H4 (cell line): Measurements from ENCODE around the gene TPSAB1. TPM values are rescaled to one million over a fixed set of nuclear protein-coding genes. Genes with fewer than 3 reads are reported as not detected.

ENCODE experiments used
- DNase-seq: peaks from one replicate; pipeline ENCODE4 v3.0.0-alpha.2; 2015; ENCODE audit warnings: low spot score
- total RNA-seq: library from RNA; depleted of rRNA; stranded (reverse); fragments of >200 nt; shearing (Covaris generic); gene quantifications from 2 replicates; pipeline ENCODE4 v1.2.3, GENCODE V29; 2014

The TPSAB1 gene
- total RNA-seq, 1 experiment from 2014 or later, result not detected

DNA sequence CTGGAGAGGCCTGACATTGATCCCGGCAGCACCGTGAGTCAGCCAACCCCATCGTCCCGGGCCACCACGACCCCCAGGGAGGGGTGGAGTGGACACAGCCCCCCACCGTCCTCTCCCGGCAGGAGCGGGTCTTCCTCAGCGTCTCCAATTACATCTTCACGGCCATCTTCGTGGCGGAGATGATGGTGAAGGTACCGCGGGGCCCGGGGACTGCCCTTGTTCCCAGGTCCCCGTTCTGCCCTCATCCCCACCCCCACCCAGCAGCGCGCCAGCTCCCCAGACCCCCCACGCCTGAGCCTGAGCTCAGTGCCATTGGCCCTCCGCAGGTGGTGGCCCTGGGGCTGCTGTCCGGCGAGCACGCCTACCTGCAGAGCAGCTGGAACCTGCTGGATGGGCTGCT, 30.0 kb upstream of the TPSAB1 start:
- no peak for DNase-seq

DNA sequence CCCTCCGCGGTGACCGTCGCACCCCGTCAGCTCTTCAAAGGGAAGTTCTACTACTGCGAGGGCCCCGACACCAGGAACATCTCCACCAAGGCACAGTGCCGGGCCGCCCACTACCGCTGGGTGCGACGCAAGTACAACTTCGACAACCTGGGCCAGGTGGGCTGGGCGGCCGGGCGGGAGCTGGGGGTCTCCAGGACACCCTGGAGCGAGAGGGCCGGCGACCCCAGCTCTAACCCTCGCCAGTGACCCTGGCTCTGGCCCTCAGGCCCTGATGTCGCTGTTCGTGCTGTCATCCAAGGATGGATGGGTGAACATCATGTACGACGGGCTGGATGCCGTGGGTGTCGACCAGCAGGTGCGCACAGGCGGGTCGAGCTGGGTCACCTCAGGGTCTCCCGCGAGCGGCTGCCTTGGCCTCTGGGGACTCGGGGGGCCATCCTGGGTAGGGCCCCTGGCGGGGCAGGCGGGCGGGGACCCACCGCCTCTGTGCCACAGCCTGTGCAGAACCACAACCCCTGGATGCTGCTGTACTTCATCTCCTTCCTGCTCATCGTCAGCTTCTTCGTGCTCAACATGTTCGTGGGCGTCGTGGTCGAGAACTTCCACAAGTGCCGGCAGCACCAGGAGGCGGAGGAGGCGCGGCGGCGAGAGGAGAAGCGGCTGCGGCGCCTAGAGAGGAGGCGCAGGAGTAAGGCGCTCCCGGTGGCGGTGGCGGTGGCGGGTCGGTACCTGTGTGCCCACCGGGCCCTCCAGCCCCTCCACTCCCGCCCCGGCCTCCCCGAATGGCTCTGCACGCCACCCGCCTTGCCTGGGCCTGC, 28.8 kb upstream of the TPSAB1 start:
- DNase-seq, result no peak

DNA sequence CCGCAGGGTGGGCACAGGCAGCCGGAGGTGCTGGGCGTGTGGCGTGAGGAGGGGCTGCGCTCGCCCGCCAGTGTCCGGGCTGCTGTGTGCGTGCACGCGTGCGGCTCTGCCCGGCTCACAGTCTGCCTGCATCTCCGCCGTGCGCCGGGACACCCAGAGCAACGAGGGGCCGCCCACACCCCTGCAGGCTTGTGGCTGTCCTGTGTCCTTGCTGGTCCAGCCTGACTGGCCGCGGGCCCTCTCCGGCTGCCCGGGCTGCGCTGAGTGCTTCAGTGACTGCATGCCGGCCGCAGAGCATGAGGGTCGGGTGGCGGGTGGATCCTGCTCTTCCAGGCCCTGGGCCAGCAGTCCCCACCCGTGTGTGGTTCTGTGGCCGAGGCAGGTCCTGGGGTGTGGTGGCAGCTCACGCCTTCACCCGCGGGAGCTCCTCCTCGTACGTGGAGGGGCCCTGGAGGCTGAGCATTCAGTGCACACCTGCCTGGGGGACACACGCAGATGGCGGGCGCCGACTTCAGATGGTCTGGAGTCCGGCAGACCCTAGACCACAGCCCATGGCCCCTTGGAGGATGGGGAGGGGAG, 27.8 kb upstream of the TPSAB1 start:
- DNase-seq, result no peak

DNA sequence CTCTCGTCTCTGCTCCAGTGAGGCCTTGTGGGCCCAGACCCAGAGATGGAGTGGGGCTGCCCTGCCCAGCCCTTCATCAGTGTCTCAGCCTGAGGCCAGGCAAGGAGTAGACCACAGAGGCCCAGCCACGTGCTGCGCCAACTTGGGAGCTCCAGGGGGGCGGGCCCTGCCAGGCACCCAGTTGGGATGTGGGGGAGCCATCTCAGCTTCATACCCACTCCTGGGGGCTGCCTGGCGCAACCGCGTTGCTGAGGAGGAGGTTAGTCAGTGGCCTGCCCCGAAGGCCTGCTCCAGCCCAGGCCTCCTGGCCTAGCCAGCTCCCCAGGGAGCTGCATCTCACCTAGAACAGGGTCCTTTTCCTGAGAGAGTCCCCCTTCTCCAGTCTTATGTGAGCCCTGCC, 27.3 kb upstream of the TPSAB1 start:
- no peak for DNase-seq

DNA sequence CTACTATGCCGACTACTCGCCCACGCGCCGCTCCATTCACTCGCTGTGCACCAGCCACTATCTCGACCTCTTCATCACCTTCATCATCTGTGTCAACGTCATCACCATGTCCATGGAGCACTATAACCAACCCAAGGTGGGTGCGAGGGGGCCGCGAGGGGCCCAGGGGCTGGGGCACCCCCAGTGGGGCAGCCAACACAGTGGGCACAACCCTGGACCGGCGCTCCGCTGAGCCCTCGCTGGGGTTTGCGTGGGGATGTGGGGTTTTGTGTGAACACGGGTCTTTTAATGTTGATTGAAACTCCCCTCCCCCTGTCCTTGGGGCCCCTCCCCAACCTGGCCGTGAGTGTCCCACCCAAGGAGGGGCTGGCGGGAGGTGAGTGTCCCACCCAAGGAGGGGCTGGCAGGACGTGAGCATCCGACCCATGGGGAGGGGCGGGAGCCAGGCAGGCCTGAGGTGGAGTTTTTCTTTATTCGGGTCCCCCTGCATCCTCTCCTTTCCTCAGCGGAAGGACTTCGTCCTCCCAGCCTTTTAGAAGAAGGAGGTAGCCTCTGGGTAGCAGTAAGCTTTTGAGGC, 26.6 kb upstream of the TPSAB1 start:
- DNase-seq, result no peak

DNA sequence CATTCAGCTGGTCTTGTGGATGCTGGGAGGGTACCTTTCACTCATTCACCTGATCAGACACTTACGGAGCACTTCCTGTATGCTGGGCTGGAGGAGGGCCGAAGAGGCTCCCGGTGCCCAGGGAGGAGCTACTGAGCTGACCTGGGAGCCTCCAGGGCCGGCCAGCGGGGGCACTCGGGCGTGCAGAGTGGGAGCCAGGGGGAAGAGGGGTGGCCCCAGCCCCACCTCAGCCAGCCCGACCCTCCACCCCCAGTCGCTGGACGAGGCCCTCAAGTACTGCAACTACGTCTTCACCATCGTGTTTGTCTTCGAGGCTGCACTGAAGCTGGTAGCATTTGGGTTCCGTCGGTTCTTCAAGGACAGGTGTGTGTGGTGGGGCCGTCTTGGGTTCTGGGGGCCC, 25.8 kb upstream of the TPSAB1 start:
- DNase-seq, result no peak

DNA sequence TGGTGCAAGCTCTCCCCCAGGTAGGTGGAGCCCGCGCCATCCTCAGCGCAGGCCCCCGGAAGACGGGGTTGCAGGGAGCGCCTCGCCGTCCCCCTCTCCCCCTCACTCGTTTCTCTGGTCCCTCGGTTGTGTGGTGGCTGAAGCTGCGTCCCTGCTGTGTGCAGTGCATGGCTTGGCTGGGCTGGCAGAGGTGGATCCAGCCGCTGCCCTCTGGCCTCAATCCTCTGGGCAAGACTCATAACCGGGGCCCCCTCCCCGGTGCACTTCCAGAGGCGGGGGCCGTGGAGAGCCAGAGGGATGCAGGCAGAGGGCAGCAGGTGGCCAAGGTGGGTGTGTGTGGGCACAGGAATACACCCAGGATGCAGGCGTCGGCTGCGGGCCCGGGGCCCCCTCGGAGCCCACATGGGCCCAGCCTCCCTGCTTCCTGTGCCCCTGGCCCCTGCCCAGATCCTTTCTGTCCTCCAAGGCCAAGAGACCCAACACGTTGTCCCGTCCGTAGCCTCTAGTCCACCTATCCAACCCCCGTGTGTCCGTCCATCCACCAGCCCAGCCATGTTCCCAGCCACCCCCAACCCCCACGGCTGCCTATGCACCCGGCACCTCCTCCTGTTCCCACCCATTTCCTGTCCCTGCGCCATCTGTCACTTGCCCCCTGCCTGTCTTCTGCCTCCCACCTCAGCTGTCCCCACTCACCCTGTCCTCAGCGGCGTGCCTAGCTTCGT, 24.8 kb upstream of the TPSAB1 start:
- no peak for DNase-seq

DNA sequence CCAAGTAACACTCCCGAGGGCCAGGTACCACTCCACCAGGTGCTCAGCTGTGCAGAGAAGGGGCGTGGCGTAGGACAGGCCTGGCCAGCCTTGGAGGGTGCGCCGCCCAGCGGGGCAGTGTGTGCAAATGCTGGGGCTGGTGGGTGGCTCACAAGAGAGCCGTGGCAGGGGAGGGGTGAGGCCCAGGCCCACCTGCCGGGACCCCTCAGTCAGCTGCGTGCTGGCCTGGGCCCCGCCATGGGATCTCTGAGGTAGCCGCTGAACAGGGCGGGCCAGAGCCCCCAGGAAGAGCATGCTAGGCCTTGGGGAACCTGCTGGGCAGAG, 24.2 kb upstream of the TPSAB1 start:
- DNase-seq, result no peak

DNA sequence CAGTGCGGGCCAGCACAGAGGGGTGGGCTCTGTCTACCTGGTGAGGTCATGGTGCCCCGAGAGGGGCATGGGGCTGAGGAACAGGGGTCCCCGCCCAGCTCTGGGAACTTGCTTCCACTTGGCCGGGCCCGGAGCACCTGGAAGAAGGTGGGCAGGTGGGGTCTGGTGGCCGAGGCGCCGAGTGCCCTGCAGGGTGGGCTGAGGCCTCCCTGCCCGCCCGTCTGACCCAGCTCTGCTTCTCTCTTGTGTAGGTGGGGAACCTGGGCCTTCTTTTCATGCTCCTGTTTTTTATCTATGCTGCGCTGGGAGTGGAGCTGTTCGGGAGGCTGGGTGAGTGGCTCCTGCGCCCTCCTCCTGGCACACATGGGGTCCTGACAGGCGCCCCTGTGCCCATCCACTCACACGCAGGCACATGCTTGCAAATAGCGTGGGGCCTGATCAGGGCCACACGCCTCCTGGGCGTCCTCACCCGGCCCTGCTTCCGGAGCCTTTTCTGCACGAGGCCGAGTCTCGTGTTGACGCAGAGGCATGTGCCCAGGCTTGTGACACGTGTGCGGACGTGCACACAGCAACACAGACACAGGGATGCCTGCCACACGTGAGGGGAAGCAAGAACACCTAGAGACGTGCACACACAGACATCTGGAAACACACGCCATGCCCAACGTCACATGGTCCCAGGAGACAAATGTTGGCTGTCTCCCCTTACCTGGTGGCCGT, 23.7 kb upstream of the TPSAB1 start:
- DNase-seq, result no peak

DNA sequence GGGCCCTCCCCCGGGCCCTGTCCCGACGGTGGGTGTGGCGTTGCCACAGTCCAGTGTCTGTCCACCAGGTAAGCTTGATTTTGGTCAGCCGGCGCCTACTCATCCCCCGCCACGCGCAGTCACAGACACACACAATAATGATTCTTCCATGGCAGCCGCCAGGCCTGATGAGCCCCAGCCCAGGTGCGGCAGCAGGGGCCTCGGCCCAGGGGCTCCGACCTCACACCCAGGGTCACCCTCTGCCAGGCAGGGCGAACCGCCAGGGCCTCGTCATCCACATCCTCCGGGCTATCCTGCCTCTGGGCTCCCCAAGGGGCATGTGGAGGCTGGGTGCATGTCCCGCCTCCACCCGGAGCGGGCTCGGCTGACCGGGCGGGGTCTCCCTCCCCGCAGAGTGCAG, 23.0 kb upstream of the TPSAB1 start:
- no peak for DNase-seq

DNA sequence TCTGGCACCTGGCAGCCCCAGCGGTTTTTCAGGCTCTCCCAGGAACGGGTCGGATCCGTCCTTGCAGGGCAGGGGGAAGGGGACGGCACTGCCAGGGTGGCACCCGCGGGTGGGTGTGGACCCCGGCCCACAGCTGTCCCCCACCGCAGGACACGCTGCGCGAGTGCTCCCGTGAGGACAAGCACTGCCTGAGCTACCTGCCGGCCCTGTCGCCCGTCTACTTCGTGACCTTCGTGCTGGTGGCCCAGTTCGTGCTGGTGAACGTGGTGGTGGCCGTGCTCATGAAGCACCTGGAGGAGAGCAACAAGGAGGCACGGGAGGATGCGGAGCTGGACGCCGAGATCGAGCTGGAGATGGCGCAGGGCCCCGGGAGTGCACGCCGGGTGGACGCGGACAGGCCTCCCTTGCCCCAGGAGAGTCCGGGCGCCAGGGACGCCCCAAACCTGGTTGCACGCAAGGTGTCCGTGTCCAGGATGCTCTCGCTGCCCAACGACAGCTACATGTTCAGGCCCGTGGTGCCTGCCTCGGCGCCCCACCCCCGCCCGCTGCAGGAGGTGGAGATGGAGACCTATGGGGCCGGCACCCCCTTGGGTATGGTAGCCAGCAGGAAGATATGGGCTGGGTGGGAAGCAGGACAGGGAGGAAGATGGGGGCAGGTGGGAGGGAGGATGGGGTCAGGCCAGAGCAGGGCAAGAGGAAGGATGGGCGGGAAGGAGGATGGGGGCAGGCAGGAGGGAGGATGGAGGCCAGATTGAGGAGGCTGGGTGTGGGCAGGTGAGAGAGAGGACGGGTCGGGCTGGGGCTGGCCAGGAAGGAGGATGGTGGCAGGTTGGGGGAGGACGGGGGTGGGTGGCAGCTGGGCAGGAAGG, 22.2 kb upstream of the TPSAB1 start:
- no peak for DNase-seq

DNA sequence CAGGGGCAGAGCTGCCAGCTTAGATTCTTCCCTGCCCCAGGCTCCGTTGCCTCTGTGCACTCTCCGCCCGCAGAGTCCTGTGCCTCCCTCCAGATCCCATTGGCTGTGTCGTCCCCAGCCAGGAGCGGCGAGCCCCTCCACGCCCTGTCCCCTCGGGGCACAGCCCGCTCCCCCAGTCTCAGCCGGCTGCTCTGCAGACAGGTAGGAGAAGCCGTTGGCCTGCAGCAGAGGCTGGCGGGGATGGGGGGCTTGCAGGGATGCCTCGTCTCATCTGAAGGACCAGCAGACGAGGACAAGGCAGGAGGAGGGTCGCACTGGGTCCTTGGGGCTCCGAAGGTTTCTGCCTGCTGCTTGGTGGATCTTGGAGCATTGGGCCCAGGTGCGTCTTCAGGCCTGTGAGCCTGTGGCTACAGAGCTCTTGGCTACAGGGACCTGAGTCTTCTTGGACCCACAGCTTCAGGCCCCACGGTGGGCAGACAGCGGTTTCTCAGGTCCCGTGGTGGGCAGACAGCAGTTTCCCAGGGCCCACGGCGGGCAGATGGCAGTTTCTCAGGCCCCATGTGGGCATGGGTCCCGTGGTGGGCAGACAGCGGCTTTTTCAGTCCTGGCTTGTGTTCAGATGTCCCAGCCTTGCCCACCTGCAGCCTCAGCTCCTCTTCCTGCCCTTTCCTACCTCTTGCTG, 21.4 kb upstream of the TPSAB1 start:
- DNase-seq, result no peak

DNA sequence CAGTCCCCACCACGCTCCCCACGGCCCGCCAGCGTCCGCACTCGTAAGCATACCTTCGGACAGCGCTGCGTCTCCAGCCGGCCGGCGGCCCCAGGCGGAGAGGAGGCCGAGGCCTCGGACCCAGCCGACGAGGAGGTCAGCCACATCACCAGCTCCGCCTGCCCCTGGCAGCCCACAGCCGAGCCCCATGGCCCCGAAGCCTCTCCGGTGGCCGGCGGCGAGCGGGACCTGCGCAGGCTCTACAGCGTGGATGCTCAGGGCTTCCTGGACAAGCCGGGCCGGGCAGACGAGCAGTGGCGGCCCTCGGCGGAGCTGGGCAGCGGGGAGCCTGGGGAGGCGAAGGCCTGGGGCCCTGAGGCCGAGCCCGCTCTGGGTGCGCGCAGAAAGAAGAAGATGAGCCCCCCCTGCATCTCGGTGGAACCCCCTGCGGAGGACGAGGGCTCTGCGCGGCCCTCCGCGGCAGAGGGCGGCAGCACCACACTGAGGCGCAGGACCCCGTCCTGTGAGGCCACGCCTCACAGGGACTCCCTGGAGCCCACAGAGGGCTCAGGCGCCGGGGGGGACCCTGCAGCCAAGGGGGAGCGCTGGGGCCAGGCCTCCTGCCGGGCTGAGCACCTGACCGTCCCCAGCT, 20.3 kb upstream of the TPSAB1 start:
- DNase-seq, result no peak

DNA sequence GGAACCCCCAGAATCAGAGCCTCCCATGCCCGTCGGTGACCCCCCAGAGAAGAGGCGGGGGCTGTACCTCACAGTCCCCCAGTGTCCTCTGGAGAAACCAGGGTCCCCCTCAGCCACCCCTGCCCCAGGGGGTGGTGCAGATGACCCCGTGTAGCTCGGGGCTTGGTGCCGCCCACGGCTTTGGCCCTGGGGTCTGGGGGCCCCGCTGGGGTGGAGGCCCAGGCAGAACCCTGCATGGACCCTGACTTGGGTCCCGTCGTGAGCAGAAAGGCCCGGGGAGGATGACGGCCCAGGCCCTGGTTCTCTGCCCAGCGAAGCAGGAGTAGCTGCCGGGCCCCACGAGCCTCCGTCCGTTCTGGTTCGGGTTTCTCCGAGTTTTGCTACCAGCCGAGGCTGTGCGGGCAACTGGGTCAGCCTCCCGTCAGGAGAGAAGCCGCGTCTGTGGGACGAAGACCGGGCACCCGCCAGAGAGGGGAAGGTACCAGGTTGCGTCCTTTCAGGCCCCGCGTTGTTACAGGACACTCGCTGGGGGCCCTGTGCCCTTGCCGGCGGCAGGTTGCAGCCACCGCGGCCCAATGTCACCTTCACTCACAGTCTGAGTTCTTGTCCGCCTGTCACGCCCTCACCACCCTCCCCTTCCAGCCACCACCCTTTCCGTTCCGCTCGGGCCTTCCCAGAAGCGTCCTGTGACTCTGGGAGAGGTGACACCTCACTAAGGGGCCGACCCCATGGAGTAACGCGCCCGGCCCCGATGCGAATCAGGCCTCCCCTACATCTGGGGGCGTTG, 19.5 kb upstream of the TPSAB1 start:
- no peak for DNase-seq

DNA sequence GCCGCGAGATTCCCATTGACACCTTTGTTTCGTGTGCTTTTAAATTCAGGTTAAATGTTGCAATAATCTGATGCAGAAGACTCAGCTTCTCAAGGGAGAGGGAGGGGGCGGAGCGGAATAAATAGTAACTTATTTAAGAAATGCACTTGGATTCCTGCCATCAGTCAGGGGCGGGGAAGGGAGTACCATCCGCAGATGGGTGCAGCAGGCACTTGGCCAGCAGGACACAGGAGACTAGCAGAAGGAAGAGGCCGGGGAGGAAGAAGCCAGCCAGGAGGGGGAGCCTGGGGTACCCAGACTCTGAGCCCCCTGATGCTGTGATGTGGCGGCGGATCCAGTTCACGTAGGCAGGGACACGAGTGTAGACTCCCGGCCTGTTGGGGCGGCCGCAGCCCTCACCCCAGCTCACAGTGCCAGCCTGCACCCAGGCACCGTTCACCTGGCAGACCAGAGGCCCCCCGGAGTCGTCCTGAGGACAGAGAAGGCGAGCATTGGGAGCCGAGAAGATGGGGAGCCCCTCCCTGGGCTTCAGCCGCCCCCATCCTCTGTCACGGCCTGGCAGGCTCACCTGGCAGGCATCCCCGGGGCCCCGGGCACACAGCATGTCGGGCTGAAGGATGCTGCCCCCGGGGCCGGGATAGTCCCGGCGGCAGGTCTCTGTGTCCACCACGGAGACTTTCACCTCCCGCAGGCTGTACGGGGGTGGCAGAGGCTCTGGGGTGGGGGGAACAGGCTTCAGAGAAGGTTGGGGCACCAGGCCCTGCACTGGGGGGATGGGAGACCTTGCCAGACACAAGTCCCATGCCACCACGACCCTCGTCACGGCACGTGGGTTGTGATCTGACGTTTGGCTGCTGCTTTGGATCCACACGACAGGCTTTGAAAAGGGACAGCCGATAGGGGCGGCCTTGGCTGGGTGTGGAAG, 18.6 kb upstream of the TPSAB1 start:
- DNase-seq, result no peak

DNA sequence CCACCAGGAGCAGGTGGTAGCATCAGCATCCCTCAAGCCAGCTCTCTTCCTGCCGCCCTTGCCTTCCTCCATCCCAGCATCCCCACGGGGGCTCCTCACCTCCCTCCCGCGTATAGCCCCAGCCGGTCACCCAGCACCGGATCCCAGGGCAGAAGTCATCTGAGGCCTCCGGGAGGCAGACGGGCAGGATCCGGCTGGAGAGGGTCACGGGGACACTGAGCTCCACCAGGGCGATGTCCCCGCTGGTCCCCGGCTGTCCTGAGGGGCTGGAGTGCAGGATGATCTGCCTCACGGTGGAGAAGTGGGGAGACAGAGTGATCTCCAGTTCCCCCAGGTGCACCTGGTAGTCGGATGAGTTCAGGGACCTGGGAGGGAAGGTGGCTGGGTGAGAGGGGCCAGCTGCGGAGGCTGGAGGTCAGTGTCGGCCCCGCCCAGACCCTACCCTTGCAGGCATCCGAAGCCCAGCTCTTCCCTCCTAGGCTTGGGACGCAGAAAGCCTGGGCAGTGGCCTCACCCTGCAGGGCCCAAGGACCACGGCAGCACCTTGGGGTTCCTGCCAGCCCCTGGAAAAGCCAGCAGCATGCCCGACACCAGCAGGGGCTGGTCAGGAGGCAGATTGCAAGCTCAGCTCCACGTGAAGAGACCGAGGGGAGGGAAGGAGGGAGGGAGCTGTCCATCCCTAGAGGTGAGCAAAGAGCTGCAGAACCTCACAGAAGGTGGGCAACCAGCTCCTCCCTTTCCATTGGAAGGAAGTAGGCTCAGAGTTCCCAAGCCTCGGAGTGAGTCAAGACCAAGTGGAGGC, 17.8 kb upstream of the TPSAB1 start:
- no peak for DNase-seq
